C4-2B (cell line): ENCODE measurements around the gene TCEAL4.

Experiments
- H3K27ac ChIP-seq: fragments of 450-650 bp; 2 replicates; pipeline ENCODE4 v1.5.1; 2017
- ZFX ChIP-seq: fragments of 450-650 bp; IDR thresholded peaks from 2 replicates; pipeline ENCODE4 v1.6.1; 2017
- TF ChIP-seq, protein P1 (sequence below): fragments of 450-650 bp; conservative IDR thresholded peaks from 2 replicates; pipeline ENCODE4 v1.5.1; 2017; ENCODE audit warnings: mild to moderate bottlenecking

TCEAL4 gene

GRCh38 chrX:103550415-103551051 lies 34.8 kb upstream of the TCEAL4 start:
- H3K27ac ChIP-seq, result no peak overlapping the region
- TF ChIP-seq ZFX, result no peak
- TF ChIP-seq, protein P1, sequence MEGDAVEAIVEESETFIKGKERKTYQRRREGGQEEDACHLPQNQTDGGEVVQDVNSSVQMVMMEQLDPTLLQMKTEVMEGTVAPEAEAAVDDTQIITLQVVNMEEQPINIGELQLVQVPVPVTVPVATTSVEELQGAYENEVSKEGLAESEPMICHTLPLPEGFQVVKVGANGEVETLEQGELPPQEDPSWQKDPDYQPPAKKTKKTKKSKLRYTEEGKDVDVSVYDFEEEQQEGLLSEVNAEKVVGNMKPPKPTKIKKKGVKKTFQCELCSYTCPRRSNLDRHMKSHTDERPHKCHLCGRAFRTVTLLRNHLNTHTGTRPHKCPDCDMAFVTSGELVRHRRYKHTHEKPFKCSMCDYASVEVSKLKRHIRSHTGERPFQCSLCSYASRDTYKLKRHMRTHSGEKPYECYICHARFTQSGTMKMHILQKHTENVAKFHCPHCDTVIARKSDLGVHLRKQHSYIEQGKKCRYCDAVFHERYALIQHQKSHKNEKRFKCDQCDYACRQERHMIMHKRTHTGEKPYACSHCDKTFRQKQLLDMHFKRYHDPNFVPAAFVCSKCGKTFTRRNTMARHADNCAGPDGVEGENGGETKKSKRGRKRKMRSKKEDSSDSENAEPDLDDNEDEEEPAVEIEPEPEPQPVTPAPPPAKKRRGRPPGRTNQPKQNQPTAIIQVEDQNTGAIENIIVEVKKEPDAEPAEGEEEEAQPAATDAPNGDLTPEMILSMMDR, result no peak

DNA sequence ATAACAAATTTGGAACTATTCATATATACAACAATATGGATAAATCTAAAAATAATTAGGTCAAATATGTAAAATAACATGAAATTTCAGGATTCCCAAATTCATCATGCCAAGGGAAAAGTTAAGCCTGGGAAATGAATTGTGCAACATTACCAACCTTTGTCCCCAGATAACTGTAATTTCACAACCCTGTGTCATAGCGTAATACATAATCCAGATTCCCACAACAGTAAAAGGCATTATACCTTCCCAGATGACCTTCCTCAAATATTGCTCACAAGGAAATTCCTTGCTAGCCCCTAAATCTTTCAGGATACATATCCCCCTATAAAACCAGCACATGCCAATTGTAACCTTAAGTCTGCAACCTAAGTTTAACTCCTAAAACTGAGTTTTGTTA lies 33.1 kb upstream of the TCEAL4 start:
- no peak overlapping the region for H3K27ac ChIP-seq
- TF ChIP-seq, protein P1, result no peak
- TF ChIP-seq ZFX, result no peak

DNA sequence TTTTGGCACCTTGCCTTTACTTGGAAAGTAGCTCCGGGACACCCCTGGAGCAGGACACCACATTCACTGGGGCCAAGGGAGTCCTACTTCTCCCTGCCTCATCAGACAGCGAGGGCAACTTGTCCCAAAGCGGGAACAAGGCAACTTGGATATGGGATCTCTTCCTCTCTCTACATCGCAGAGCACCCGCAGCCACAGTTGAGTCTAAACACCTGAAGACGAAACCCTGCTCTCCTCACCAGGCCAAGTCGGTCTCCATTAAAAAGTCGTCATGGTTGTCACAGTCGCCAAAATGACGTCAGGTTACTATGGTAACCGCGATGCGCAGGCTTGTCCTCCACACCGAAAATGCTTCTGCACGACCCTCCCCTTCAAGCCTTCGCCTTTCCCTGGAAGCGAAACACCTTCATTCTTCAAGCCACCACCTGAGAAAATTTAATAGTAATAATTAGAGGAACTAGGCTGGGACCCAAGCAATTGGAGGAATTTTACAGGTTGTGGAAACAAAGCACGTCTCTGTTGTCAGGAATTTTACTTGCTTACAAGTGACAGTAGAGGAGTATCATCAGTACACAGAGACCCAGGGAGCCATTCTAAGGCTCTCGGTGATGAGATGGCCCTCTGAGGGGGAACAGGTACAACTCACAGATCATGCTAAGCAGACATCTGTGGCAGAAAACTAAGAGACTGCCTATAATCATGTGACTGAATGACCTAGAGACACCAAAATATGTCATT lies 30.5 kb upstream of the TCEAL4 start:
- TF ChIP-seq, protein P1, result no peak
- TF ChIP-seq ZFX, result no peak
- no peak overlapping the region for H3K27ac ChIP-seq

DNA sequence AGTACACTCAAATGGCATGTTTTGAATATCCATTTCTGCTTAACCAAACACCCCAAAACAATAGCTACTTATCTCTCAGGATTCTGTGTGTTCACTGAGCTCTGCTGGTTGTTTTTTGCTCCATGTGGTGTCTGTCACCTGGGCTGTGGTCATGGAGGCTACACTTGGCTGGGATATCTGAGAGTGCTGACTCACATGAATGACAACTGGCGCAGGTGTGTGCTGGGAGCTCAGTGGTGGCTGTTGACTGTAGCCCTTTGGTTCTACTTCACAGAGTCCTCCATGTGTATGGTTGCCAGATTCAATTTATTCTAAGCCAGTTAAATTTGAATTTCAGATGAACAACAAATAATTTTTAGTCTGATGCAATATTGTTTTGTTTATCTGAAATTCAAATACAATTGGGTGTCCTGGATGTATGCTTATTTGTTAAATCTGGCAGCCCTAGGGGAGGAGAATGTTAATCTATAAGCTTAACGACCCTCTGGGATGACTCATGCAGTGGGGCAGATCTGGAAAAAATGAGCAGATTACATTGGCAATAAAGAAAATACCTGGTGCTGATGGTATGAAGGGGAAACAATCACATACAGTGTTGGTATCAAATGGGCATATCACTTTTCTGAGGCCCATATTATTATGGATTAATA lies 28.2 kb upstream of the TCEAL4 start:
- TF ChIP-seq, protein P1, result no peak
- no peak for TF ChIP-seq ZFX

GRCh38 chrX:103560256-103560655 lies 25.1 kb upstream of the TCEAL4 start:
- no peak overlapping the region for H3K27ac ChIP-seq
- TF ChIP-seq, protein P1, result no peak
- TF ChIP-seq ZFX, result no peak

More for the DNA sequence above, 28.2 kb upstream of the TCEAL4 start:
- H3K27ac ChIP-seq, result no peak overlapping the region

- TF ChIP-seq, protein P1, result no peak
- TF ChIP-seq ZFX, result no peak
- no peak overlapping the region for H3K27ac ChIP-seq
Measured at GRCh38 chrX:103562801-103563200, 22.5 kb upstream of the TCEAL4 start.

- no peak overlapping the region for H3K27ac ChIP-seq
Measured at GRCh38 chrX:103565197-103565596, 20.1 kb upstream of the TCEAL4 start.

More at GRCh38 chrX:103565197-103565596, 20.1 kb upstream of the TCEAL4 start:
- no peak for TF ChIP-seq ZFX
- TF ChIP-seq, protein P1, result no peak
